GM12892 (cell line): Measurements from ENCODE around the gene CPA1.

Source experiments
- DNase-seq: peaks from one replicate; pipeline ENCODE4 v3.0.0; 2011; ENCODE audit not compliant: insufficient read length
- FAIRE-seq: peaks from 2 replicates; lab custom pipeline; 2011; peaks lifted over from hg19 to GRCh38; lab: Jason Lieb, UNC
- POLR2A ChIP-seq: IDR thresholded peaks from 2 replicates; pipeline ENCODE4 v1.6.1; 2011; ENCODE audit warnings: low read depth, low read length, control low read depth
- POLR2AphosphoS5 ChIP-seq: IDR thresholded peaks from 2 replicates; pipeline ENCODE4 v1.6.1; 2011; ENCODE audit warnings: low read depth, low read length, control low read depth
- TAF1 ChIP-seq: IDR thresholded peaks from 2 replicates; pipeline ENCODE4 v1.6.1; 2011; ENCODE audit warnings: low read depth, mild to moderate bottlenecking, control low read depth, low read length, borderline replicate concordance

CPA1 gene

GRCh38 chr7:130390486-130390885 lies 10.2 kb downstream of the CPA1 start:
- no peak for FAIRE-seq
- TF ChIP-seq POLR2AphosphoS5, result no peak
- TF ChIP-seq TAF1, result no peak
- TF ChIP-seq POLR2A, result no peak

GRCh38 chr7:130393101-130393561 lies 12.8 kb downstream of the CPA1 start:
- FAIRE-seq (no peak), DNase-seq (no peak)

More at GRCh38 chr7:130390486-130390885, 10.2 kb downstream of the CPA1 start:
- no peak for DNase-seq

GRCh38 chr7:130393841-130394411 lies 13.6 kb downstream of the CPA1 start:
- FAIRE-seq (no peak), DNase-seq (no peak)
- TF ChIP-seq POLR2A, result no peak

More at GRCh38 chr7:130393101-130393561, 12.8 kb downstream of the CPA1 start:
- TF ChIP-seq TAF1 (no peak), POLR2A (no peak)

GRCh38 chr7:130394421-130395195 lies 14.3 kb downstream of the CPA1 start:
- no peak for FAIRE-seq
- no peak for TF ChIP-seq TAF1
- TF ChIP-seq POLR2A, result no peak
- TF ChIP-seq POLR2AphosphoS5, result no peak
- DNase-seq, result no peak

GRCh38 chr7:130395421-130395820 lies 15.1 kb downstream of the CPA1 start:
- FAIRE-seq, result no peak
- TF ChIP-seq POLR2A, result no peak
- TF ChIP-seq POLR2AphosphoS5, result no peak
- TF ChIP-seq TAF1, result no peak
- no peak for DNase-seq

GRCh38 chr7:130396109-130396508 lies 15.8 kb downstream of the CPA1 start:
- no peak for FAIRE-seq
- no peak for DNase-seq
- TF ChIP-seq TAF1 (no peak), POLR2A (no peak), POLR2AphosphoS5 (no peak)

- TF ChIP-seq TAF1 (no peak), POLR2A (no peak), POLR2AphosphoS5 (no peak)
- FAIRE-seq (no peak), DNase-seq (no peak)
These were observed 16.9 kb downstream of the CPA1 start for GRCh38 chr7:130397051-130397757.

- TF ChIP-seq POLR2A (no peak), TAF1 (no peak), POLR2AphosphoS5 (no peak)
- no peak for DNase-seq
- FAIRE-seq, result no peak
These were observed 17.4 kb downstream of the CPA1 start for GRCh38 chr7:130397758-130398073.

- FAIRE-seq (no peak), DNase-seq (no peak)
- TF ChIP-seq POLR2AphosphoS5 (no peak), TAF1 (no peak), POLR2A (no peak)
These were observed 18.3 kb downstream of the CPA1 start for GRCh38 chr7:130398526-130399090.

GRCh38 chr7:130400120-130400572 lies 19.9 kb downstream of the CPA1 start:
- no peak for TF ChIP-seq POLR2AphosphoS5
- TF ChIP-seq POLR2A, result no peak
- no peak for TF ChIP-seq TAF1
- DNase-seq, result no peak
- FAIRE-seq, result no peak

GRCh38 chr7:130401101-130401500 lies 20.8 kb downstream of the CPA1 start:
- no peak for DNase-seq
- FAIRE-seq, result no peak
- TF ChIP-seq POLR2A (no peak), TAF1 (no peak), POLR2AphosphoS5 (no peak)

GRCh38 chr7:130401578-130401977 lies 21.3 kb downstream of the CPA1 start:
- DNase-seq (no peak), FAIRE-seq (no peak)
- TF ChIP-seq TAF1 (no peak), POLR2A (no peak), POLR2AphosphoS5 (no peak)

GRCh38 chr7:130405003-130405402 lies 24.7 kb downstream of the CPA1 start:
- no peak for FAIRE-seq
- no peak for DNase-seq
- TF ChIP-seq POLR2AphosphoS5 (no peak), POLR2A (no peak)
